ENCODE measurements around the gene VMAC. TPM values are rescaled to one million over a fixed set of nuclear protein-coding genes. Genes with fewer than 3 reads are reported as not detected.

The VMAC gene
- total and polyA plus RNA-seq, 2 of the 13 experiments (the other 11 are each of a cell fraction or from before 2014, with no cell fraction given) = 2.4 TPM

- TF ChIP-seq, protein P1, sequence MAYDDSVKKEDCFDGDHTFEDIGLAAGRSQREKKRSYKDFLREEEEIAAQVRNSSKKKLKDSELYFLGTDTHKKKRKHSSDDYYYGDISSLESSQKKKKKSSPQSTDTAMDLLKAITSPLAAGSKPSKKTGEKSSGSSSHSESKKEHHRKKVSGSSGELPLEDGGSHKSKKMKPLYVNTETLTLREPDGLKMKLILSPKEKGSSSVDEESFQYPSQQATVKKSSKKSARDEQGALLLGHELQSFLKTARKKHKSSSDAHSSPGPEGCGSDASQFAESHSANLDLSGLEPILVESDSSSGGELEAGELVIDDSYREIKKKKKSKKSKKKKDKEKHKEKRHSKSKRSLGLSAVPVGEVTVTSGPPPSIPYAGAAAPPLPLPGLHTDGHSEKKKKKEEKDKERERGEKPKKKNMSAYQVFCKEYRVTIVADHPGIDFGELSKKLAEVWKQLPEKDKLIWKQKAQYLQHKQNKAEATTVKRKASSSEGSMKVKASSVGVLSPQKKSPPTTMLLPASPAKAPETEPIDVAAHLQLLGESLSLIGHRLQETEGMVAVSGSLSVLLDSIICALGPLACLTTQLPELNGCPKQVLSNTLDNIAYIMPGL (CRISPR knock-in tag; IDR thresholded peaks at IDR 0.05; ENCODE audit: borderline replicate concordance in 1 of 2, low read depth in 1 of 2) = peak in 1 of 2 experiments; percentile 62; a peak in 1 of 4 replicates
- TF ChIP-seq HINFP (CRISPR knock-in tag; IDR thresholded peaks at IDR 0.05; ENCODE audit: low read depth) (no peak), NR1H2 (CRISPR knock-in tag; IDR thresholded peaks at IDR 0.05; ENCODE audit: borderline replicate concordance, low read depth) (no peak), ZBTB4 (CRISPR knock-in tag; IDR thresholded peaks at IDR 0.05; ENCODE audit: borderline replicate concordance) (peak; percentile 78), ZNF720 (CRISPR knock-in tag; IDR thresholded peaks at IDR 0.05) (no peak), ZNF256 (CRISPR knock-in tag; conservative IDR thresholded peaks at IDR 0.05) (0 out of 2 replicates have a peak, but pooled peaks have one; percentile 36), KLF16 (CRISPR knock-in tag; IDR thresholded peaks at IDR 0.05) (peak in 1 of 2 experiments; percentile 79; a peak in 2 of 4 replicates), MED8 (CRISPR knock-in tag; IDR thresholded peaks at IDR 0.05; ENCODE audit: insufficient replicate concordance) (peak; percentile 27), EP300 (IDR thresholded peaks at IDR 0.05; ENCODE audit: low read depth in 2 of 2, low read length in 2 of 2) (peak; percentile 54 to 93; a peak in 3 of 4 replicates), EP300 (CRISPR knock-in tag; IDR thresholded peaks at IDR 0.05; ENCODE audit: borderline replicate concordance) (peak; percentile 90), ZNF768 (CRISPR knock-in tag; IDR thresholded peaks at IDR 0.05) (no peak)
- TF ChIP-seq, protein P2, sequence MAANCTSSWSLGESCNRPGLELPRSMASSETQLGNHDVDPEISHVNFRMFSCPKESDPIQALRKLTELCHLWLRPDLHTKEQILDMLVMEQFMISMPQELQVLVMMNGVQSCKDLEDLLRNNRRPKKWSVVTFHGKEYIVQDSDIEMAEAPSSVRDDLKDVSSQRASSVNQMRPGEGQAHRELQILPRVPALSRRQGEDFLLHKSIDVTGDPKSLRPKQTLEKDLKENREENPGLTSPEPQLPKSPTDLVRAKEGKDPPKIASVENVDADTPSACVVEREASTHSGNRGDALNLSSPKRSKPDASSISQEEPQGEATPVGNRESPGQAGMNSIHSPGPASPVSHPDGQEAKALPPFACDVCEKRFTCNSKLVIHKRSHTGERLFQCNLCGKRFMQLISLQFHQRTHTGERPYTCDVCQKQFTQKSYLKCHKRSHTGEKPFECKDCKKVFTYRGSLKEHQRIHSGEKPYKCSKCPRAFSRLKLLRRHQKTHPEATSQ (CRISPR knock-in tag; IDR thresholded peaks at IDR 0.05; ENCODE audit: borderline replicate concordance) = no peak
- TF ChIP-seq, protein P3, sequence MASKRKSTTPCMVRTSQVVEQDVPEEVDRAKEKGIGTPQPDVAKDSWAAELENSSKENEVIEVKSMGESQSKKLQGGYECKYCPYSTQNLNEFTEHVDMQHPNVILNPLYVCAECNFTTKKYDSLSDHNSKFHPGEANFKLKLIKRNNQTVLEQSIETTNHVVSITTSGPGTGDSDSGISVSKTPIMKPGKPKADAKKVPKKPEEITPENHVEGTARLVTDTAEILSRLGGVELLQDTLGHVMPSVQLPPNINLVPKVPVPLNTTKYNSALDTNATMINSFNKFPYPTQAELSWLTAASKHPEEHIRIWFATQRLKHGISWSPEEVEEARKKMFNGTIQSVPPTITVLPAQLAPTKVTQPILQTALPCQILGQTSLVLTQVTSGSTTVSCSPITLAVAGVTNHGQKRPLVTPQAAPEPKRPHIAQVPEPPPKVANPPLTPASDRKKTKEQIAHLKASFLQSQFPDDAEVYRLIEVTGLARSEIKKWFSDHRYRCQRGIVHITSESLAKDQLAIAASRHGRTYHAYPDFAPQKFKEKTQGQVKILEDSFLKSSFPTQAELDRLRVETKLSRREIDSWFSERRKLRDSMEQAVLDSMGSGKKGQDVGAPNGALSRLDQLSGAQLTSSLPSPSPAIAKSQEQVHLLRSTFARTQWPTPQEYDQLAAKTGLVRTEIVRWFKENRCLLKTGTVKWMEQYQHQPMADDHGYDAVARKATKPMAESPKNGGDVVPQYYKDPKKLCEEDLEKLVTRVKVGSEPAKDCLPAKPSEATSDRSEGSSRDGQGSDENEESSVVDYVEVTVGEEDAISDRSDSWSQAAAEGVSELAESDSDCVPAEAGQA (IDR thresholded peaks at IDR 0.05; ENCODE audit: low read depth) = no peak; the same call in 1 of the 2 replicates
- TF ChIP-seq, protein P3 (CRISPR knock-in tag; IDR thresholded peaks at IDR 0.05; ENCODE audit: borderline replicate concordance) = no peak
Measured at GRCh38 chr19:5880604-5881078, 24.0 kb upstream of the VMAC start (continued).
